Osteoblast (primary cell): ENCODE measurements around the gene RFTN1. TPM values are rescaled to one million over a fixed set of nuclear protein-coding genes. Genes with fewer than 3 reads are reported as not detected.

Experiments
- DNase-seq: peaks from one replicate; pipeline ENCODE4 v3.0.0; 2011; ENCODE audit warnings: low spot score, mixed read lengths; ENCODE audit not compliant: insufficient read length; ENCODE audit errors: missing footprints
- H2AFZ ChIP-seq: 2 replicates; pipeline ENCODE4 v1.6.0; 2011; ENCODE audit warnings: mild to moderate bottlenecking, low read length
- H3K27ac ChIP-seq: 2 replicates; pipeline ENCODE4 v1.5.1; 2011; ENCODE audit warnings: mild to moderate bottlenecking, low read depth, low read length, moderate library complexity
- H3K27me3 ChIP-seq: 2 replicates; pipeline ENCODE4 v1.6.0; 2012; ENCODE audit warnings: mild to moderate bottlenecking, control low read depth, inconsistent platforms, low read length, moderate library complexity; ENCODE audit not compliant: insufficient read depth
- H3K36me3 ChIP-seq: 2 replicates; pipeline ENCODE4 v1.5.1; 2011; ENCODE audit warnings: mild to moderate bottlenecking, low read length, control low read depth, moderate library complexity; ENCODE audit not compliant: insufficient read depth
- H3K4me1 ChIP-seq: 2 replicates; pipeline ENCODE4 v1.5.1; 2011; ENCODE audit warnings: mild to moderate bottlenecking, low read length, control low read depth, moderate library complexity; ENCODE audit not compliant: insufficient read depth
- H3K4me2 ChIP-seq: 2 replicates; pipeline ENCODE4 v1.6.0; 2011; ENCODE audit warnings: mild to moderate bottlenecking, low read length; ENCODE audit not compliant: insufficient read depth
- H3K4me3 ChIP-seq: fragments of 200-600 bp; sonication (generic); 3 replicates; pipeline ENCODE4 v1.5.1; 2012; ENCODE audit warnings: mild to moderate bottlenecking, low read length, inconsistent platforms; ENCODE audit not compliant: insufficient read depth
- H3K79me2 ChIP-seq: 2 replicates; pipeline ENCODE4 v1.6.0; 2012; ENCODE audit warnings: mild to moderate bottlenecking, low read length, control low read depth, inconsistent platforms; ENCODE audit not compliant: insufficient read depth
- H3K9me3 ChIP-seq: 2 replicates; pipeline ENCODE4 v1.5.1; 2011; ENCODE audit warnings: low read depth, low read length, control low read depth
- H4K20me1 ChIP-seq: 2 replicates; pipeline ENCODE4 v1.6.0; 2012; ENCODE audit warnings: mild to moderate bottlenecking, low read length, control low read depth; ENCODE audit not compliant: insufficient read depth
- CTCF ChIP-seq: IDR thresholded peaks from 2 replicates; pipeline ENCODE4 v1.5.1; 2011; ENCODE audit warnings: mild to moderate bottlenecking, low read depth, low read length, moderate library complexity; ENCODE audit errors: extremely low read depth
- total RNA-seq: library from RNA; depleted of rRNA; stranded (reverse); fragments of >200 nt; gene quantifications from 2 replicates; pipeline ENCODE4 v1.2.3, GENCODE V29; 2012

RFTN1 gene
- total RNA-seq, 1 donor, result 99.2 TPM

GRCh38 chr3:16373341-16373946 is 140.1 kb downstream of the RFTN1 start:
- TF ChIP-seq CTCF, result no peak
- Histone ChIP-seq H3K4me1 (peaks cover 4% of the 10 kb centered on the region), H3K27ac (no peak overlapping the region), H4K20me1 (peaks cover 6% of the 10 kb centered on the region), H3K9me3 (no peaks in the 10 kb centered on the region), H3K27me3 (no peaks in the 10 kb centered on the region), H3K4me2 (no peak overlapping the region), H3K4me3 (no peak overlapping the region), H3K79me2 (peaks cover 2% of the 10 kb centered on the region), H2AFZ (no peak overlapping the region), H3K36me3 (peaks cover 41% of the 10 kb centered on the region)
- no peak for DNase-seq

GRCh38 chr3:16372362-16373292 is 140.9 kb downstream of the RFTN1 start:
- peaks cover 2% of the 10 kb centered on the region for H3K79me2 ChIP-seq
- H2AFZ ChIP-seq, result no peak overlapping the region
- peaks cover 6% of the 10 kb centered on the region for H4K20me1 ChIP-seq
- DNase-seq, result no peak
- no peak overlapping the region for H3K27ac ChIP-seq
- no peak overlapping the region for H3K4me2 ChIP-seq
- no peaks in the 10 kb centered on the region for H3K27me3 ChIP-seq
- no peak overlapping the region for H3K4me3 ChIP-seq
- peaks cover 4% of the 10 kb centered on the region for H3K4me1 ChIP-seq
- no peak for TF ChIP-seq CTCF
- H3K36me3 ChIP-seq, result peaks cover 41% of the 10 kb centered on the region
- no peaks in the 10 kb centered on the region for H3K9me3 ChIP-seq

- H3K27ac ChIP-seq, result no peak overlapping the region
- H3K4me1 ChIP-seq, result peaks cover 4% of the 10 kb centered on the region
- TF ChIP-seq CTCF, result no peak
- H2AFZ ChIP-seq, result no peak overlapping the region
- no peak overlapping the region for H3K4me2 ChIP-seq
- DNase-seq, result no peak
- H3K27me3 ChIP-seq, result no peaks in the 10 kb centered on the region
- no peaks in the 10 kb centered on the region for H3K9me3 ChIP-seq
- H3K4me3 ChIP-seq, result no peak overlapping the region
- peaks cover 26% of the 10 kb centered on the region for H3K36me3 ChIP-seq
- peaks cover 2% of the 10 kb centered on the region for H3K79me2 ChIP-seq
- peaks cover 6% of the 10 kb centered on the region for H4K20me1 ChIP-seq
Measured at GRCh38 chr3:16370872-16371740, 142.4 kb downstream of the RFTN1 start.
